NCI-H187 (cell line): ENCODE data around the gene ATP2A3.

ENCODE experiments used
- DNase-seq, 2 experiments: peaks; one replicate each; lab custom pipeline; 2025; lab: John Stamatoyannopoulos, UW

The ATP2A3 gene

GRCh38 chr17:3964203-3965117 is at the start of gene ATP2A3:
ATP2A3 (minus strand) TSS chr17:3964437; CDS start chr17:3964291, 146 bp downstream.
- no peak for DNase-seq

DNA sequence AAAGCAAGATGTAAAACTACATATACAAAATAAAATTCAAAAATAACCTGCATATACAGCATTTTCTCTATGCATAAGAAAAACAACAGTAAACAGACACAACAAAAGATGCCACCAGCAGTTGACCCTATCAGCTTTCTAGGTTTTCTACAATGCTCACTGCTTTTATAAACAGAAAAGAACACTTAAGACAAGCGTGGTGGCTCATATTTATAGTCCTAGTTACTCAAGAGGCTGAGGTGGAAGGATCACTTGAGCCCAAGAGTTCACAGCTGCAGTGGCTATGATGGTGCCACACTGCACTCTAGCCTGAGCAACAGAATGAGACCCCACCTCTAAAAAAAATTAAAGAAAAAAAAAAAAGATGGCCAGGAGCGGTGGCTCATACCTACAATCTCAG is 46.5 kb upstream of the ATP2A3 start:
- DNase-seq: no peak

DNA sequence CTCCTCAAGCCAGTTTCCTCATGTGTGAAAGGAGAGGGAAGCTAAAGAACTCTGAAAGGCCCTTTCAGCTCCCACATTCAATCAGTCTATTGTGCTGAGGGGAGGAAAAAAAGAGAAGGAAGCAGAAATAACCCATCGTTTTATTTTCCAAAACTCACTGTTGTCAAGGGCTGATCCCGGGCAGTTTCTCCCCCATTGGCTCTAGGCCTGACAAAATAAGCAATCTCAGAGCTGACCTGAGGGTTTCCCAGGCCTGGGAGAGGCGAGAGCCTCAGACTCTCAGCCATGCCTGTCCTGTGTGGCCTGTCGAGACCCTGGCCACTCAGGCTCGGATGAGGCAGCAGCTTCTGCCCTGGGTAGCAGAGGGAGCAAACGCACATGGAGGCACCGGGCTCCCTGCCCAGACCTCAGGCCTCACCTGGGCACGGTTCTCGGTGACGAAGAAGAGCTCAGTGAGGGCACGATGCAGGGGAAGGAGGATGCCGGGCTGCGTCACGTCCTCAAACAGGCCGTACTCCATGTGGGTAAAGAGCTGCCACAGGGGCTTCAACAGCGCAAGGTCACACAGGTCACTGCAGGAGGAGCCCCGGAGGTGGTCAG is 45.0 kb upstream of the ATP2A3 start:
- DNase-seq: no peak

DNA sequence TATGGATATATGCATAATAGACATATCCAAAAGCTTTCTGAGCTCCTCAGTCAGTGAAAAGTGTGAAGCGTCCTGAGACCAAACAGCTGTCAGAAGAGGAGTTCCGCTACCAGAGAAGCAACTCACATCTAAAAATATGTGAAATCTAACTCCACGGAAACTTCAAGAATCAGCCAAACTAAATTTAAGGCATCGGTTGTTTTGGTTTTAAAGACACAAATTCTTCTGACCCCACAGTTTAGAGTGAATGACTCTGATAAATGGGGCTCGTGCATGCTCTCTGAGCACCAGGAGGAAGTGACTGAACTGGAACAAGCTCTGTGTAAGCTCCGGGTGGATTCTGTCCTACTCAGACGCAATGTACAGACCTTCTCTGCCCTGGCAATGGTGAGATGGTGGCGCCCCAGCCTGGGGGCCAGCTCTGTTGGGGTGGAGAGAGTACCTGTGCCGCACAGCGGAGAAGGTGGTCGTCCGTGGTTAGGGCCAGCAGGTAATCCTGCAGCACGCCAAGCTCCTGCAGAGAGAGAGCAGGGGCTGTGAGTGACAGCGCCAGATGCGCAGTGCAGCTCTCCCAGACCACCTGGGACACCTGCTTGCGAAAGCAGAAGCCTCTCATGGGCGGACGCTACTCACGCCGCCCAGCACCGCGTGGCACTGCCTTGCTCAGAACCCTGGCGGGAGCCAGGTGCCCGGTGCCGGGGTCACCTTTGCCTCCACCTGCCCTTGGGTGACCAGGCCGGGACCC is 44.4 kb upstream of the ATP2A3 start:
- DNase-seq: no peak

DNA sequence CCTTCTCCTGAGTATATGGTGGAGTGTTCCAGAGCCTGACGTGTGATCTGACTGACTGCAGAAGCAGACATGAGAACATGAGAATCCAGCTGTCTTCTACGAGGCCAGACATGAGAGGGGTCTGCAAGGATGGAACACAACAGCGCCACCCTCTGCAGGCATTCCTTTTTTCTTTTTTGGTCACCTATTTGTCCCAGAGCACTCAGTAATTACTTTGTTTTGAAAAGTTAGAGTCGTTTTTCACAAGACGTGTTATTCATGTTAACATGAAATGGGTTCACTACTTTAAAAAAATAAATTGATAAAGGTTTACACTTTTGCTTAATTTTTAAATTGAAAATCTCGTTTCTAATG is 43.8 kb upstream of the ATP2A3 start:
- DNase-seq: no peak

GRCh38 chr17:4007346-4008081 is 43.3 kb upstream of the ATP2A3 start:
- DNase-seq: no peak

DNA sequence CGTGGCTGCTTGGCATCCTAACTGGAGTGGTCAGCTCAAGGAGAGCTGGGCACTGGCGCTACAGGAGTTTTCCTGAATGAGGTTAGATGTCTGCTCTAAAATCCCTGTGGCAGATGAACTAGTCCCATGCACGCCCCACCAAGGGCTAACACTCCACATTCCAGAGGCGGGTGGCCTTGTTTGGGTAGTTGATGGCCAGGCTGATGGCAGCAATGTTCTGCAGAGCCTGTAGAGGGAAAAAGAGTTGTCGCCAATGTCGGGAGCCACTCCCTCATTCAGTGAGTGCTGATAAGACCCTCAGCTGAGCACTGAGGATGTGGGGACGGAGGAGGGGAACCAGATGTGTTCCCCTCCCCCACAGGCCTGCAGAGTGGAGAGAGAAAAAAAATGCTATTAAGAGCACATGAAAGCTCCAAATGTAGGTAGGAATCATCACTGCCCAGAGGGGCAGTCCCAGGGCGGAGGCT is 42.5 kb upstream of the ATP2A3 start:
- no peak for DNase-seq

DNA sequence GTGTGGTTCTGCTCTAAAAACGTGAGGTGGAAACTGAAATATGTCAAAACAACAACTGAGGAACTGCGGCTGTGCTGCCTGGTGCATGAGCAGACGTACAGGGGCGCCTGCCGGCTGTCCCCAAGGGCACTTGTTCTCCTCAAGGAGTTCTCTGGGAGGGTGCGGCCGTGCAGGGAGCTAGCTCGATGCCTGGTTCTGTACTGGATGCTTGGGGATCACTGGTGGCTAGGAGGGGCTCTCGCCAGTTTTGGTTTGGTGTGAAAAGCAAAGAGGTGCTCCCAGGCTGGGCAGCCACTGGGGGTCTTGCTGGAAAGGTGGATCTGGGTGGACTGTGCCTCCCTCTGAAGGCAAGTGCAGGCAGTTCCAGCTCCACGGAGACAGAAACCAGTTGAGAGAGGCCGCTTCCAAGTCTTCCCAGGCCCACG is 41.9 kb upstream of the ATP2A3 start:
- DNase-seq: no peak

- DNase-seq: no peak
Measured at GRCh38 chr17:4005296-4006164, 41.3 kb upstream of the ATP2A3 start.

DNA sequence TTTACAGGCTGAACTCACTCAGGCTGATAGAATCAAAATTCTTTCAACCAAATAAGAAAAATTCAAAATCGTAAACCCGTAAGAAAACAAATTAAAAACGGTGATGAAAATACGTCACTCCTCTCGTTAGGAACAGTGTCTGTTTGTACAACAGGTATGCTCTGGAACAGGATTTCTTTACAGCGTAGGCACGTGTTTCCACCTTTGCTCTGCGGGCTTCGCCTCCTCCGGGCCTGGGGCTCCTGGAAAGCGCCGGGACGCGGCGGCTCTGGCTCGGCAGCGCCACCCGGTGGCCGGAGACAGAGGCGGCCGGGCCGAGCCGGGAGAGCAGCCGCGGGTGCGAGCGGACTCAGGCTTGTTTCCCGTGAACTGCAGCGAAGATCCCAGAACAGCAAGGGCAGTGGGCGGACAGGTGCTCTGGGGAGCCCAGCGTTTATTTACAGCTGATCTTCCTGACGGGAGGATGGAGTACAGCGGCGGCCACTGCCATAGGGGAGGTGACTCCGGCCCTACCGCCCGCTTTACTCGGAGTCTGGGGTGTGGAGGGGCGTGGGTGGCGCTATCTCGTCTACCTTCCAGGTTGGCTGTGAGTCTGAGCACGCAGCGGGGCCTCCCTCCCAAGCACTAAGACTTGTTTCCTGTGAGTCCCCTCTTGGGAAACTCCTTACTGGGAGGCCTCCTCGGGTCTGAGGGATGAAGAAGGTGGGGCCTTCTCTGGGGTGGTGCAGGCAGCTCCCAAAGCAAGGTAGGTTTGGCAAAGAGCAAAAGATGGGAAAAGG is 40.5 kb upstream of the ATP2A3 start:
- no peak for DNase-seq

DNA sequence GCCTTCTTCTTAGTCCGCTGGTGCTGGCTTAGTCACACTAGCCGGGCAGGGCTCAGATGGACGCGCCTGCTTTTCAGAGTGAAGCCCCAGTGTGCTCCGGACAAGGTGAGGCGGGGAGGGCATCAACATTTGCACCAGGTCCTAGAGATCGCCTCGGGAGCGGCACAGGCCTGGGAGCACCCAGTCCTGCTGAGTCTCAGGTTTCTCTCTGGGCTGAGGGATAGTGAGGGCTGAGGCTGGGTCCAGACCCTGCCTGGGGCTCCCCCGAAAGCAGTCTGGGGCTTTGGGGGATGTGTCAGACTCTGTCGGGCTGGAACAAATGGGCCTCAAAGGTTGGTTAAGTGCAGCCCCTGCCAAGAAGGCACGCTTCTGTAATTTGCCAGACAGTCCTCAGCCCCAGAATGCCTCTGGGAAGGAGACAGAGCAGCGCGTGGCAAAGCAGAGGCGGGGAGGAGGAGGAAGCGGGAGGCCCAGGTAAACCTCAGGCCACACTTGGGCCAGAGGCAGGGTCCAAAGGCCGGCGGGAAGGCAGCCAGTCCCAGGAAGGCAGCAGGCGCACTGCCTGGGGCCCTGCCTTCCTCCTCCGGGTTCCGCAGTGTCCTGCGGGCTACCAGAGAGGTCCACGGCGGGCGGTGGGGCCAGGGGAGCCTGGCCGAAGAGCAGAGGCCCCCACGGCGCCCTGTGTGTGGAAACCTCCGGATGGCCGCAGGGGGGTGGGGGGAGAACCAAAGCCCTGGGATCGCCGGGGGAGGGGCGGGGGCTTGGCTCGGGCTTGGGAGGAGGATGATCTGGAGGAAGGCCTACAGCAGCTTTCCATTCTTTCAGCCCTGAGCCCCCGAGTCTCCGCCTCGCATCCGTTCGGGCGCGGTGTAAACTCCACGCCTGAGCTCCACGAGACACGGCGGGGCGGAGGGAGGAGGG is 39.5 kb upstream of the ATP2A3 start:
- no peak for DNase-seq

DNA sequence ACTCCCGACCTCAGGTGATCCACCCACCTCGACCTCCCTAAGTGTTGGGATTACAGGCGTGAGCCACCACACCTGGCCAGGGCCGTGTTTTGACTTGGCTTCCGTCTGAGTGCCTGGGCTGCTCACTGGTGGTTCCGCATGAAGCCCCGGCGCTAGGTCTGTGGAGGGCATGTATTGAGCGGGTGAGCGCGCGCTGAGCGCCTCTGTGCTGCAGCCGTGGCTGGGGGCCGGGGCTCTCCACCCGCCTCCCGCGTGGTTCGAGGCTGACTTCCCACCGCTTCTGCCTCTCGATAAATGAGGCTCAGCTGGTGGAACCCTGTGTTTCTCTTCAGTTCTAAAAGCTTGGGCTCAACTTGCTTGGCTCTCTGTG is 38.9 kb upstream of the ATP2A3 start:
- no peak for DNase-seq

DNA sequence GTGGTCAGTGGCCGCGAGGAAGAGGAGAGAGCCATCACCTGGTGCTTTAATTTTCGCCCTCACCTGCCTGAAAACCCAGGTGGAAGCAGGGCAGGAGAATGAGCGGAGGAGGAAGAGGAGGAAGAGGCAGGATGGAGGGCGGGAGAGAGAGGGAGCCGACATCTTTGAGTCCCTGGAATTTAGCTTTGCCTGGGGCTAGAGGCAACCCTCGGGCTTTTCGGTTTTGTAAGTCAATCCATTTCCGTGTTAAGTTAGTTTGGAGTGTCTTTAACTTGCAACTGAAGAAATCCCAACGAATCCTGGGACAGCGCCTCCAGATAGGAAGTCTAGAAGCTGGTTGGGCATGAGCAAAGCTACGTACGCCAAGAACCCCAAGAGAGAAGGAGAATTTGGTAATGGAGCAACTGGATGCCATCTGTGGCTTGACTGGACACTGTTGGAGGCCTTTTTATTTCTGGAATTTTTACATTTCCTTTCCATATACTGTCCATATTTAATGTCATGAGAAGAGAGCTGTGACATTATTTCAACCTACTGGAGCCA is 36.9 kb upstream of the ATP2A3 start:
- DNase-seq: no peak

- DNase-seq: no peak
Measured at GRCh38 chr17:3998436-3998835, 34.2 kb upstream of the ATP2A3 start.

- DNase-seq: no peak
Measured at GRCh38 chr17:3995067-3995466, 30.8 kb upstream of the ATP2A3 start.

- no peak for DNase-seq
Measured at GRCh38 chr17:3994221-3994576, 30.0 kb upstream of the ATP2A3 start.

- no peak for DNase-seq
Measured at GRCh38 chr17:3993493-3994220, 29.4 kb upstream of the ATP2A3 start.

- no peak for DNase-seq
Measured at GRCh38 chr17:3992370-3992769, 28.1 kb upstream of the ATP2A3 start.
